ENCODE results near the gene AGMAT.
A peak's percentile ranks its signal among the peaks of the same experiment; 100 is the strongest.

The AGMAT gene

DNA sequence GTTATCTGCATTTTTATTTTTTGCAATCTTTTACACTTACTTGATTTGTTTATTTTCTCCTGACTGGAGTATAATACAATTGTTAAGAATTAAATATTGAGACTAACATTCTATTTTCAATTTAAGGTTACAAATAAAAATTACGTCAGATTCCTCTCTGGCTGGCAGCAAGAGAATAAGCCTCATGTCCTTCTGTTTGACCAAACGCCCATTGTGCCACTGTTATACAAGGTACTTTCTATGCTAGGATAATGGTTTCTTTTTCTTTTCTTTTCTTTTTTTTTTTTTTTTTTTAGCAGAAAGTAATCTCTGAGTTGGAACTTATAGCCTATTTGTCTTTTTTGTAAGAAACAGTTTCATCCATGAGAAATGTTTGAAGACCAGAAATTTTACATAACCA, 38.2 kb downstream of the AGMAT start:
- Histone ChIP-seq H3K36me3 (ENCODE audit: control insufficient read depth, low read depth, low read length) (peaks cover 47% of the 10 kb centered on the region), H3K4me3 (ENCODE audit: low read length) (no peak overlapping the region), H3K27me3 (ENCODE audit: control insufficient read depth, insufficient read depth, low read length) (no peaks in the 10 kb centered on the region), H3K9ac (ENCODE audit: low read length) (no peak overlapping the region), H3K4me1 (ENCODE audit: control insufficient read depth, low read depth, low read length) (no peaks in the 10 kb centered on the region), H3K9me3 (ENCODE audit: control insufficient read depth, low read depth, low read length) (no peaks in the 10 kb centered on the region), H3K27ac (ENCODE audit: low read length) (no peak overlapping the region)

DNA sequence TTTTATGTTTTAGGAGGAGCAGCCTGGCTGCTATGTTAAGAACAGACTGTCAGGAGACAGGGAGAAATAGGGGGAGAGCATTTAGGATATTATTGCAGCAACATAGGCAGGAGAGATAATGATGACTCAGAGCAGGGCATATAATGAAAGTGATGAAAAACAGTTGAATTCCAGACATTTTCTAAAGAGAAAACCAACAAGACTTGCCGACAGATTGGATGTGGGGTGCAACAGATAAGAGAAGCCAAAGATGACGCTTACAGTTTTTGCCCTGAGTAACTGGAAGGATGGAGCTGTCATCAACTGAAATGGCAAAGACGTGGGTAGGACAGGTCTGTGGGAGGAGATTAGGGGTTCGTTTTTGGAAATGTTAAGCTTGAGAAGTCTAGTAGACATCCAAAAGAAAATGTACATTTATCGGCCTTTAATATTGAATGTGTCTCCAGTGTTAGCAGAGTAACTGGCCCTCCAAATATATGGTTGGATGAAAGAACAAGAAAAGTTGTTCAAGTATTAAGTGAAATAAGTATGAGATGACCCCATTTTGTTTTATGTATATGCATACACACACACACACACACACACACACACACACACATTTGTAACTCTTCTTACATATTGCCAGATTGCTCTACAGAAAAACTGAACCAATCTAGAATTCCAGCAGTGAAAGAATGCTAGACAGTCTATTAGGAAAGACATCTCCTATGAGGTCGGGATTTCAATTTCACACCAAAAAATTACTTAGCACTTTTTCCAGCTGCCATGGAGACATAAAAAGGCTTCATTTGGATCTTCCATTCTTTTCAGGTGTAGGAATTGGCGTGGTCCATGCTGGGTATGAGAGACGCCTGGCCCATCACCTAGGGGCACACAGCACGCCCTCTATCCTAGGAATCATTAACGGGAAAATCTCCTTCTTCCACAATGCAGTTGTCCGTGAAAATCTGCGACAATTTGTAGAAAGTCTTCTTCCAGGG, 41.0 kb downstream of the AGMAT start:
- Histone ChIP-seq H3K9me3 (ENCODE audit: control insufficient read depth, low read depth, low read length) (no peaks in the 10 kb centered on the region), H3K4me3 (ENCODE audit: low read length) (no peak overlapping the region), H3K27ac (ENCODE audit: low read length) (no peak overlapping the region), H3K4me1 (ENCODE audit: control insufficient read depth, low read depth, low read length) (no peaks in the 10 kb centered on the region), H3K36me3 (ENCODE audit: control insufficient read depth, low read depth, low read length) (peaks cover 50% of the 10 kb centered on the region), H3K9ac (ENCODE audit: low read length) (no peak overlapping the region), H3K27me3 (ENCODE audit: control insufficient read depth, insufficient read depth, low read length) (no peaks in the 10 kb centered on the region)

GRCh38 chr1:15543251-15543588, 41.6 kb downstream of the AGMAT start:
- no peak overlapping the region for H3K27ac ChIP-seq (ENCODE audit: low read length)
- H3K9me3 ChIP-seq (ENCODE audit: control insufficient read depth, low read depth, low read length) = no peaks in the 10 kb centered on the region
- no peak overlapping the region for H3K9ac ChIP-seq (ENCODE audit: low read length)
- peaks cover 51% of the 10 kb centered on the region for H3K36me3 ChIP-seq (ENCODE audit: control insufficient read depth, low read depth, low read length)
- no peaks in the 10 kb centered on the region for H3K27me3 ChIP-seq (ENCODE audit: control insufficient read depth, insufficient read depth, low read length)
- no peak overlapping the region for H3K4me3 ChIP-seq (ENCODE audit: low read length)
- no peaks in the 10 kb centered on the region for H3K4me1 ChIP-seq (ENCODE audit: control insufficient read depth, low read depth, low read length)

DNA sequence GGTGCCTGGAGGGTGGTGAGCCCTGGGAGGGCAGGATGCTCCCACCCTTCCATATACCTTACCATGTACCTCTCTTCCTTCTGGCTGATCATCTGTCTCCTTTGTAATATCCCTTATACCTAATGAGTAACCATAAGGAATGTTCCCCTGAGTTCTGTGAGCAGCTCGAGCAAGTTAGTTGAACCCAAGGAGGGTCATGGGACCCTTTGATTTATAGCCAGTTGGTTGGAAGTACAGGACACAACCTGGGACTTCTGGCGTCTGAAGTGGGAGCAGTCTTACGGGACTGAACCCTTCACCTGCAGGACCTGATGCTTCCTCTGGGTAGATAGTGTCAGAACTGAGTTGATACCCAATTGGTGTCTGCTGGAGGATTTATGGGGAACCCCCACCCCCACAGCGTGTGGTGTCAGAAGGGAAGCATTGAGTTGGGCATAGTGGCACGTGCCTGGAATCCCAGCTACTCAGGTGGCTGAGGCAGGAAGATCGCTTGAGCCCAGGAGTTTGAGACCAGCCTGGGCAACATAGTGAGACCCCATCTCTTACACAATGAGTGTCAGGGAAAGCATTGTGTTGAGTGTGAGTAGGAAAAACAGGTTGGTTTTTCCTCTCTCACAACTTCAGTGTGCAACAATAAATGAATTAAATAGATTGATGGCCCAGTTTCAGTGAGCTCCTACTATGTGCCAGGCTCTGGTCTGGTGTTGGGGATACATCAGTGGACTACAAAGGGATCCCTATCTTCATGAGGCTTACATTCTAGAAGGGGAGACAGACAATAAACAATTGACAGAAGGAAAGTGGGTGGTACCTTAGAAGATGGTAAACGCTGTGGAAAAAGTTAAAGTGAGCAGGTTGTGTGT, 42.2 kb downstream of the AGMAT start:
- H3K36me3 ChIP-seq (ENCODE audit: control insufficient read depth, low read depth, low read length) = peaks cover 48% of the 10 kb centered on the region
- no peaks in the 10 kb centered on the region for H3K9me3 ChIP-seq (ENCODE audit: control insufficient read depth, low read depth, low read length)
- no peaks in the 10 kb centered on the region for H3K27me3 ChIP-seq (ENCODE audit: control insufficient read depth, insufficient read depth, low read length)
- no peaks in the 10 kb centered on the region for H3K4me1 ChIP-seq (ENCODE audit: control insufficient read depth, low read depth, low read length)
- H3K9ac ChIP-seq (ENCODE audit: low read length) = no peak overlapping the region
- H3K4me3 ChIP-seq (ENCODE audit: low read length) = no peak overlapping the region
- H3K27ac ChIP-seq (ENCODE audit: low read length) = no peak overlapping the region

DNA sequence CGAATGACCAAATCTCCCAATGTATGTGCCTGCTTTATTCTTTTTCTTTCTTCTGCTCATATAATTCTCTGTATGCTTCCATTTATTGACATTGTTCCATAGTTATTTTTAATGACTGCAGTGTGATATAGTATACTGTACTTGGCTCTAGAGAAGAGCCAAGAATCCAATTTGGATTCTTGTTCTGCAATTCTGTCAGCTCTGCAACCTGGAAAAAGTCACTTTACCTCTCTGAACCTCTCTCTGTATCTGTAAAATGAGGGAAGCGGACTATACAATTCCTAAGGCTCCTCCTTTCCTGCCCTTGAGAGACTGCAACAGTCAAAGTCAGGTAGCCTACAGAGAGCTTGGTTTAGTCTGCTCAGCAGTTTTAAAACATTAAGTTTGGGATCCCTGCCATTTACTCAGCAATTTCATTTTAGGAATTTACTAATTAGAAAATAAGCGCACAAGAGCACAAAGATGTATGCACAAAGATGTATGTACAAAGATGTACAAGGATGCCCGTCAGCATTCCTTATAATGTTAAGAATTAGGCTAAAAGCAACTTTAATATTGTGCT, 43.5 kb downstream of the AGMAT start:
- peaks cover 53% of the 10 kb centered on the region for H3K36me3 ChIP-seq (ENCODE audit: control insufficient read depth, low read depth, low read length)
- H3K9ac ChIP-seq (ENCODE audit: low read length) = no peak overlapping the region
- no peaks in the 10 kb centered on the region for H3K4me1 ChIP-seq (ENCODE audit: control insufficient read depth, low read depth, low read length)
- H3K27me3 ChIP-seq (ENCODE audit: control insufficient read depth, insufficient read depth, low read length) = no peaks in the 10 kb centered on the region
- no peaks in the 10 kb centered on the region for H3K9me3 ChIP-seq (ENCODE audit: control insufficient read depth, low read depth, low read length)
- H3K27ac ChIP-seq (ENCODE audit: low read length) = no peak overlapping the region
- H3K4me3 ChIP-seq (ENCODE audit: low read length) = no peak overlapping the region

- H3K9me3 ChIP-seq (ENCODE audit: control insufficient read depth, low read depth, low read length) = no peaks in the 10 kb centered on the region
- no peak overlapping the region for H3K27ac ChIP-seq (ENCODE audit: low read length)
- H3K27me3 ChIP-seq (ENCODE audit: control insufficient read depth, insufficient read depth, low read length) = no peaks in the 10 kb centered on the region
- no peaks in the 10 kb centered on the region for H3K4me1 ChIP-seq (ENCODE audit: control insufficient read depth, low read depth, low read length)
- peaks cover 44% of the 10 kb centered on the region for H3K36me3 ChIP-seq (ENCODE audit: control insufficient read depth, low read depth, low read length)
- H3K9ac ChIP-seq (ENCODE audit: low read length) = no peak overlapping the region
- H3K4me3 ChIP-seq (ENCODE audit: low read length) = no peak overlapping the region
Observed at GRCh38 chr1:15540186-15540585, 44.7 kb downstream of the AGMAT start.

DNA sequence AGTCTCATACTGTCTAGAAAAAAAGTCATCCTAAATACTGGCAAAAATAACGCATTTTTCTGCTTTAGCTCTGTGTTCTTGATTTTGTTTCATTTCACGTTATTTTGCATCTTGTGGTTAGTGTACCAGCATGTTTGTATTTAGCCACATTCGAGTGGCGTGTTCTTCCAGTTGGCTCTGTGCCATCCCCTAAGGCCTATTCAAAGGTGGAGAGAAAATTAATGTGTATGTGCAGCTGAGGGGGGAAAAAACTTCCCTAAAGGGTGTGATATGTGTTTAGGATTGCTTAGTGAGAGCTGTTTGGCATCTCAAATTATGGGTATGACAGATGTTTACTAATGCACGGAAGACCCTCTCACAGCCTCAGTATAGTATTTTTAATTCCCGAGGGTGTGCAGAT, 46.1 kb downstream of the AGMAT start:
- no peak overlapping the region for H3K27ac ChIP-seq (ENCODE audit: low read length)
- no peaks in the 10 kb centered on the region for H3K27me3 ChIP-seq (ENCODE audit: control insufficient read depth, insufficient read depth, low read length)
- no peak overlapping the region for H3K9ac ChIP-seq (ENCODE audit: low read length)
- H3K36me3 ChIP-seq (ENCODE audit: control insufficient read depth, low read depth, low read length) = peaks cover 37% of the 10 kb centered on the region
- no peaks in the 10 kb centered on the region for H3K4me1 ChIP-seq (ENCODE audit: control insufficient read depth, low read depth, low read length)
- no peaks in the 10 kb centered on the region for H3K9me3 ChIP-seq (ENCODE audit: control insufficient read depth, low read depth, low read length)
- no peak overlapping the region for H3K4me3 ChIP-seq (ENCODE audit: low read length)

DNA sequence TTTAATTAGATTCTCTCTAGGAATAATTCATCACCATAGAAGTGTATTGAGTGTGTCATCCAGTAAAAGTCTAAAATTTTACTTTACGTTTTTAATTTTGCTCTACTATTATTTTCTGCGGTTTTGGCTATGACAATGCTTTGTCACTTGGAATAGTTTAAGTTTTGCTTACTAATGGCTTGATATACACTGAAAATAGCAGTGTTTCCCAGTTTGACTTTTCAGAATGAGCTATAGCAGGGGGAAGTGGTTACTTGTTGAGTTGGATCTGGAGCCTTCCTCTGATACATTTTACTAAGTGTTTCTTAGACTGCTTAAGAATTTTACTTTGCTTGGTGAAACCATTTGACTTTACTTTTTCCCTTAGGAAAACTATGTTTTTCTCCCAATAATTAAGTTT, 53.2 kb downstream of the AGMAT start:
- Histone ChIP-seq H3K36me3 (ENCODE audit: control insufficient read depth, low read depth, low read length) (peaks cover 7% of the 10 kb centered on the region), H3K4me1 (ENCODE audit: control insufficient read depth, low read depth, low read length) (peaks cover 2% of the 10 kb centered on the region), H3K27ac (ENCODE audit: low read length) (no peak overlapping the region), H3K4me3 (ENCODE audit: low read length) (no peak overlapping the region), H3K9me3 (ENCODE audit: control insufficient read depth, low read depth, low read length) (no peaks in the 10 kb centered on the region), H3K9ac (ENCODE audit: low read length) (no peak overlapping the region), H3K27me3 (ENCODE audit: control insufficient read depth, insufficient read depth, low read length) (no peaks in the 10 kb centered on the region)

- Histone ChIP-seq H3K4me3 (ENCODE audit: low read length) (no peak overlapping the region), H3K9me3 (ENCODE audit: control insufficient read depth, low read depth, low read length) (no peaks in the 10 kb centered on the region), H3K27ac (ENCODE audit: low read length) (no peak overlapping the region), H3K9ac (ENCODE audit: low read length) (no peak overlapping the region), H3K4me1 (ENCODE audit: control insufficient read depth, low read depth, low read length) (peaks cover 5% of the 10 kb centered on the region), H3K36me3 (ENCODE audit: control insufficient read depth, low read depth, low read length) (peaks cover 4% of the 10 kb centered on the region), H3K27me3 (ENCODE audit: control insufficient read depth, insufficient read depth, low read length) (no peaks in the 10 kb centered on the region)
Observed at GRCh38 chr1:15531003-15531402, 53.8 kb downstream of the AGMAT start.

GRCh38 chr1:15526490-15527339, 58.1 kb downstream of the AGMAT start, which contains the start of gene DNAJC16:
DNAJC16 (plus strand) TSS chr1:15526848; CDS start chr1:15529106, 2,258 bp downstream.
- Histone ChIP-seq H3K27me3 (ENCODE audit: control insufficient read depth, insufficient read depth, low read length) (no peaks in the 10 kb centered on the region), H3K4me1 (ENCODE audit: control insufficient read depth, low read depth, low read length) (peaks cover 17% of the 10 kb centered on the region), H3K36me3 (ENCODE audit: control insufficient read depth, low read depth, low read length) (no peaks in the 10 kb centered on the region), H3K4me3 (ENCODE audit: low read length) (peak within 1 kb of the TSS; percentile 78), H3K9me3 (ENCODE audit: control insufficient read depth, low read depth, low read length) (no peaks in the 10 kb centered on the region), H3K27ac (ENCODE audit: low read length) (peak within 1 kb of the TSS; percentile 48), H3K9ac (ENCODE audit: low read length) (peak within 1 kb of the TSS; percentile 77)

All from iPS-18a (cell line).